Heart right ventricle (tissue), 16 donors: Measurements from ENCODE around the gene CHN2. TPM values are rescaled to one million over a fixed set of nuclear protein-coding genes. Genes with fewer than 3 reads are reported as not detected.

Experiments used
- ATAC-seq, 8 donors: fragments of 200-7000 bp; cut with Tn5 transposase; one replicate each; pipeline ENCODE4 v1.9.1; 2020; ENCODE audit warnings: mild to moderate bottlenecking in 8 of 8, moderate library complexity in 8 of 8, moderate number of reproducible peaks in 1 of 8
- DNase-seq, 2 donors: peaks; one replicate each; pipeline ENCODE4 v3.0.0-alpha.2; 2020
- H3K27ac ChIP-seq, 10 donors: fragments of 200-600 bp; sonication (generic) in 2 of 10; one replicate each; pipeline versions ENCODE4 v1.5.0 to v1.8.0; 2020 to 2022; ENCODE audit warnings: mild to moderate bottlenecking in 3 of 10
- H3K27me3 ChIP-seq, 7 donors: fragments of 200-600 bp; one replicate each; pipeline ENCODE4 v1.8.0; 2021 to 2022; ENCODE audit warnings: mild to moderate bottlenecking in 2 of 7
- H3K36me3 ChIP-seq, 9 donors: fragments of 200-600 bp; sonication (generic) in 1 of 9; one replicate each; pipeline versions ENCODE4 v1.5.0 to v1.8.0; 2020 to 2022; ENCODE audit warnings: mild to moderate bottlenecking in 2 of 9
- H3K4me1 ChIP-seq, 9 donors: fragments of 200-600 bp; sonication (generic) in 1 of 9; one replicate each; pipeline versions ENCODE4 v1.5.0 to v1.8.0; 2020 to 2022; ENCODE audit warnings: mild to moderate bottlenecking in 4 of 9
- H3K4me3 ChIP-seq, 10 donors: fragments of 200-600 bp; sonication (generic) in 2 of 10; one replicate each; pipeline versions ENCODE4 v1.5.0 to v1.8.0; 2020 to 2022; ENCODE audit warnings: mild to moderate bottlenecking in 7 of 10, moderate library complexity in 2 of 10
- H3K9me3 ChIP-seq, 11 donors: fragments of 200-600 bp in 10 of 11; sonication (generic) in 2 of 11; one replicate each; pipeline versions ENCODE4 v1.5.0 to v1.8.0; 2013 to 2022; ENCODE audit warnings: mild to moderate bottlenecking in 2 of 11, control low read depth in 1 of 11, moderate library complexity in 1 of 11
- WGBS, 2 donors: extraction: QIAGEN DNeasy Blood & Tissue Kit; methylation state at CpG; one replicate each; pipeline ENCODE4 v1.1.7; 2013; ENCODE audit warnings: inconsistent platforms in 1 of 2; 5-methylcytosine and 5-hydroxymethylcytosine counted together
- intact Hi-C, 10 donors: fragments of 100-400 bp; cut with DNase I; formaldehyde crosslinking; loops; one replicate each; pipeline versions ENCODE4 v1.11.1 to v1.14.2; 2022
- polyA plus RNA-seq, 2 donors: library from polyadenylated mRNA; stranded (reverse); fragments of 200-250 nt; gene quantifications; one replicate each; pipeline ENCODE4 v1.2.3, GENCODE V29; 2013
- total RNA-seq, 10 donors: library from RNA; stranded (reverse); fragmentation: NEBNext Ultra II Directional in 3 of 10; extraction: Animal tissue kit (Norgen Biotek cat#: 25700) in 3 of 10; gene quantifications; one replicate each; pipeline versions ENCODE4 v1.2.1 to v1.2.4, GENCODE V29; 2021 to 2023
- TF ChIP-seq, protein P1 (sequence below), 9 donors: fragments of 200-600 bp; sonication (generic) in 2 of 9; IDR thresholded peaks; one replicate each; pipeline versions ENCODE4 v1.5.0 to v1.8.0; 2021 to 2022; ENCODE audit warnings: antibody characterized with exemption in 9 of 9, mild to moderate bottlenecking in 5 of 9, moderate library complexity in 1 of 9
- donor health status: Arrhythmogenic right ventricular cardiomyopathy.
- donor health status: ischemic (EF 13 %, LVEDD 7.1; RV severe dilation, severe dysfunction).
- donor health status: healthy with polysubstance abuse.
- donor health status: DM: no; HTN: yes; CAD: no.
- donor health status: DM: no; HTN: no; CAD: no.
- donor health status: ischemic (EF 25% LVEDD 6.9; RV normal size, moderate dysfunction).
- donor health status: ischemic (EF 25% LVEDD 5.7; RV mildly dilated, moderate dysfunction).
- donor health status: healthy.
- donor health status: DM: yes; HTN: yes; CAD: no.
- donor health status: Ischemic cardiomyopathy.
- donor health status: ischemic (EF 35%, LVEDD 5.7; RV mildly dilated, moderate dysfunction).
- donor health status: nonischemic (EF 11% LVEDD 7.7; RV severe dilation, severe dysfunction).
- donor health status: DM: yes; HTN: yes; CAD: no.
- donor health status: PGD.
- donor health status: ischemic (EF 29% LVEDD 5.4; RV normal size, mild dysfunction).
- donor health status: nonischemic (EF 23%, LVEDD 6.1; RV moderate dilation, normal function).

The CHN2 gene
- total and polyA plus RNA-seq, 12 donors = 5.9 to 54.9 (median 22.6) TPM

DNA sequence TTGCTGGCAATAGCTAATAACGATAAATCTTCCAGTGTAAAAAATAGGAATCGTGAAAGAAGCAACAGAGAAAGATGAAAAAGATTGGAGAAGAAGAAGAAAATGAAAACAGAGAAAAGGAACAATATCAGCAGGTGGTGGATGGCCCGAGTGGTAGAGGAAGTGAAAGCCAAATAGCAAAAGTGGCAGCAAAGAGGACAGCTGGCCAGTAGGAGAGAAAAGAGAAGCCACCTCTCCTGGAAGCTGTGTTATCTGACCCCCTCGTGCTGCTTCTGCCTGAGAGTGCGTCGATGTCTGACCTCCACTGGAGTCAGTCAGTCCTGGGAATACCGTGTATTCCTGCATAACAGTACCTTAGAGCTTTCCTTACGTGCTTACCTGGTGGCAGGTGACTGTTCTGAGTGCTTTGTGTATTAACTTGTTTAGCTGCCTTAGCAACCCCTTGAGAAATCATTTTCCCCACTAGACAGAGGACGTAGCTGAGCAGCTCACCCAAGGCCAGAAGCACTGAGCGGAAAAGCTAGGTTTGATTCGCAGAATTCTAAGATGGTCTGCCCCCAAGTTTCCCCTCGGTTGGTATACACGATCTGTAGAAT is 88.3 kb downstream of the CHN2 start:
- TF ChIP-seq, protein P1, sequence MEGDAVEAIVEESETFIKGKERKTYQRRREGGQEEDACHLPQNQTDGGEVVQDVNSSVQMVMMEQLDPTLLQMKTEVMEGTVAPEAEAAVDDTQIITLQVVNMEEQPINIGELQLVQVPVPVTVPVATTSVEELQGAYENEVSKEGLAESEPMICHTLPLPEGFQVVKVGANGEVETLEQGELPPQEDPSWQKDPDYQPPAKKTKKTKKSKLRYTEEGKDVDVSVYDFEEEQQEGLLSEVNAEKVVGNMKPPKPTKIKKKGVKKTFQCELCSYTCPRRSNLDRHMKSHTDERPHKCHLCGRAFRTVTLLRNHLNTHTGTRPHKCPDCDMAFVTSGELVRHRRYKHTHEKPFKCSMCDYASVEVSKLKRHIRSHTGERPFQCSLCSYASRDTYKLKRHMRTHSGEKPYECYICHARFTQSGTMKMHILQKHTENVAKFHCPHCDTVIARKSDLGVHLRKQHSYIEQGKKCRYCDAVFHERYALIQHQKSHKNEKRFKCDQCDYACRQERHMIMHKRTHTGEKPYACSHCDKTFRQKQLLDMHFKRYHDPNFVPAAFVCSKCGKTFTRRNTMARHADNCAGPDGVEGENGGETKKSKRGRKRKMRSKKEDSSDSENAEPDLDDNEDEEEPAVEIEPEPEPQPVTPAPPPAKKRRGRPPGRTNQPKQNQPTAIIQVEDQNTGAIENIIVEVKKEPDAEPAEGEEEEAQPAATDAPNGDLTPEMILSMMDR (IDR thresholded peaks at IDR 0.05) = no peak
- peak overlapping the region in 3 of 10 donors; percentile 7 to 56 (median 28) for H3K27ac ChIP-seq
- peak in 3 of 8 donors; percentile 29 to 57 (median 37) for ATAC-seq
- no peaks in the 10 kb centered on the region for H3K36me3 ChIP-seq
- no peaks in the 10 kb centered on the region for H3K9me3 ChIP-seq
- no peaks in the 10 kb centered on the region for H3K27me3 ChIP-seq
- DNase-seq = no peak
- intact Hi-C loops = no loop called here
- peaks cover 0 to 40% (median 11%) of the 10 kb centered on the region in 9 donors for H3K4me1 ChIP-seq
- 72 to 75% methylated on average over 13 of the region's 13 CpGs for WGBS, 2 donors
- no peak overlapping the region for H3K4me3 ChIP-seq

DNA sequence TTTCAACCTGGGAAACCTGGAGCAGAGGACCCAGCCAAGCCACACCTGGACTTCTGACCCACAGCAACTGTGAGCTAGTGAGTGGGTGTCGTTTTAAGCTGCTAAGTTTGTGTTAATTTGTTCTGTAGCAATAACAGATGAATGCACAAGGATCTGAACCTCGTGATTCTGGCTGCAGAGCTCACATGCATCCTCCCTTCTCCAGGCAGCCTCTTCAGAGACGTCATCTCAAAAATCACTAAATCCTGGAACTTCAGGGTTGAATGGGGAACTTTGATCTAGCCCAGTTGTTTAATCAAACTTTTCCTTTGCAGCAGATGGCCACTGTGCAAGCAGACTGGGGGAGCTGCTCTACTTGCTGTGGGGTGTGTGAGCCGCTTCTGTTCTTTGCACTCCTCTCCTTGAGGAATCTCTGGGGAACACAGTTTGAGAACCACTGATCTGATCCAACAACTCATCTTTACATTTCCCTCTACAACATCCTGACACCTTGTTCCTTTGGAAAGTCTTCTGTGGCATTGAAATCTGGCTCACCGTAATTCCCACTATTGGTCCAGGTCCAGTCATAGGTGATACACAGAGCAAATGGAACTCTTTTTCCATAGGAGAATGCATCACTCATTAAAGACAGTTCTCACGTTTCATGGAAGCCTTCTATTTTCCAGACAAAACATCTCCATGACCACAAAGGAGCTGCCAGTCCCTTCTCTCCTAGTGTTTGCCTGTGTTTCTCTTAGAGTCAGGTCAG is 90.3 kb downstream of the CHN2 start:
- intact Hi-C loops = no loop called here
- H3K4me1 ChIP-seq = peaks cover 0 to 55% (median 11%) of the 10 kb centered on the region in 9 donors
- no peak for DNase-seq
- H3K27me3 ChIP-seq = no peaks in the 10 kb centered on the region
- H3K36me3 ChIP-seq = no peaks in the 10 kb centered on the region
- no peak overlapping the region for H3K27ac ChIP-seq
- H3K4me3 ChIP-seq = no peak overlapping the region
- H3K9me3 ChIP-seq = no peaks in the 10 kb centered on the region
- TF ChIP-seq, protein P1 (IDR thresholded peaks at IDR 0.05) = no peak
- WGBS, 2 donors = 78 to 92% methylated on average over 6 of the region's 6 CpGs
- ATAC-seq = no peak

DNA sequence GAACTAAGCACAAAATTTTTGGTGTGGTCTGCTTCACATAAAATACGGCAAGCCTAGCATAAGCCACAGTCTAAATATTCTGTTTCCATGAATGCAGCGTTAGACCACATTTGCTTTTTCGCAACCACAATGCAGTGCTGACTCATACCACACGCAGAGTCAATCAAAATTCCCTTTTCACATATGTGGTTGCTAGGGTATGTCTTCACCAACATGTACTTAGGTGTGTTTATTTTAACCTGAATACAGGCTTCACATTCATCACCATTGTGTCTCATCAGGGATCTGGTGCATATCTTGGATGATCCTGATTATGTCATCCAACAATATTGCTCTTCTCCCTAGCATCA is 90.8 kb downstream of the CHN2 start:
- Histone ChIP-seq H3K9me3 (no peaks in the 10 kb centered on the region), H3K4me3 (no peak overlapping the region), H3K27me3 (no peaks in the 10 kb centered on the region), H3K27ac (no peak overlapping the region), H3K4me1 (peaks cover 0 to 57% (median 11%) of the 10 kb centered on the region in 9 donors), H3K36me3 (no peaks in the 10 kb centered on the region)
- WGBS, 2 donors = 94 to 96% methylated on average over 4 of the region's 4 CpGs
- DNase-seq (no peak), ATAC-seq (no peak)
- TF ChIP-seq, protein P1 (IDR thresholded peaks at IDR 0.05) = no peak
- intact Hi-C loops = no loop called here

DNA sequence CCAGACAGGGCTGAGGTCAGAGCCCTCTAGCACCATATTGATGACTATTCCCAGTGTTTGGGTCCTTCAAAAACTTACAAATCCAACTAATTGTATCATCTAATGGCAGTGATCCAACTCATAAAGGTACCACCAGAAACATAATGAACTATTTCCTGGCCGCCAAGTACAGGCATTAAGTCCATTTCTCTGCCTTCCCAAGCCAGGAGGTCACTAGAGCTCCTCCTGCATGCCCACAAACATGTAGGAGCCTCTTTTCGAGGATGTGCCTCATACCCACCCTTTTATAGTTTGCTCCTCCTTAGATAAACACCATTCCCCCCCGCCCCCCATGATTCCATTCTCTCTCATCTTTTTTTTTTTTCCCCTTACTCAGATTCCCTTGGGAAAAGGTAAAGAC is 91.3 kb downstream of the CHN2 start:
- ATAC-seq = no peak
- Histone ChIP-seq H3K4me1 (peaks cover 0 to 57% (median 11%) of the 10 kb centered on the region in 9 donors), H3K27me3 (no peaks in the 10 kb centered on the region), H3K4me3 (no peak overlapping the region), H3K36me3 (no peaks in the 10 kb centered on the region), H3K9me3 (no peaks in the 10 kb centered on the region), H3K27ac (no peak overlapping the region)
- TF ChIP-seq, protein P1 (IDR thresholded peaks at IDR 0.05) = no peak
- intact Hi-C loops = no loop called here
- whole genome bisulfite sequencing, 2 donors = 95 to 98% methylated on average over 3 of the region's 3 CpGs
- no peak for DNase-seq
